HCT116 (cell line): ENCODE results near the gene SLCO6A1. TPM values are rescaled to one million over a fixed set of nuclear protein-coding genes. Genes with fewer than 3 reads are reported as not detected.

Experiments used
- ATAC-seq: fragments of 200-7000 bp; cut with Tn5 transposase; 2 replicates; pipeline ENCODE4 v1.9.1; 2020; ENCODE audit warnings: mild to moderate bottlenecking, moderate library complexity
- BruUV-seq: library from RNA; stranded (reverse); fragments of 400-500 nt; replicated peaks from 2 replicates; lab custom pipeline; 2021; lab: Mats Ljungman, UMichigan
- CTCF ChIA-PET: fragments of 300-600 bp; sonication (Branson Sonifier 250); formaldehyde crosslinking; loops from one replicate; lab custom pipeline; 2021; ENCODE audit warnings: antibody characterized with exemption; lab: Charles Lee
- POLR2A ChIA-PET: fragments of 300-600, 350-600 bp; sonication (Branson Sonifier 250); formaldehyde crosslinking; loops from one replicate; lab custom pipeline; 2021; ENCODE audit warnings: antibody characterized with exemption; lab: Charles Lee
- RAD21 ChIA-PET, 2 experiments: fragments of 300-600 bp; sonication (Branson Sonifier 250); formaldehyde crosslinking; loops; one replicate each; lab custom pipeline; 2023; ENCODE audit warnings: low total read pairs in 2 of 2; ENCODE audit not compliant: uncharacterized antibody in 2 of 2, unreplicated experiment in 2 of 2, low non-redundant PET in 1 of 2; lab: Charles Lee
- DNase-seq: peaks from one replicate; pipeline ENCODE4 v3.0.0-alpha.2; 2010; ENCODE audit warnings: low read depth, low spot score
- H2AFZ ChIP-seq: fragments of 200-600 bp; shearing (Covaris generic), sonication (generic); 2 replicates; pipeline ENCODE4 v1.6.1; 2017; ENCODE audit warnings: low read depth, mixed run types, mixed read lengths, antibody characterized with exemption, low read length; ENCODE audit not compliant: poor library complexity, severe bottlenecking
- H3K27ac ChIP-seq: 2 replicates; pipeline ENCODE4 v1.5.1; 2012; ENCODE audit warnings: low read depth, low read length
- H3K27me3 ChIP-seq: fragments of 200-600 bp; sonication (generic); 2 replicates; pipeline ENCODE4 v1.6.1; 2016; ENCODE audit warnings: mixed run types, low read length, mixed read lengths; ENCODE audit not compliant: insufficient read depth
- H3K36me3 ChIP-seq, 2 experiments: fragments of 200-500 bp in 1 of 2; fragments of 200-600 bp in 1 of 2; sonication (Bioruptor generic) in 1 of 2; sonication (generic) in 1 of 2; 2 replicates each; pipeline versions ENCODE4 v1.5.1 to v1.6.1; 2014 to 2016; ENCODE audit warnings: low read length in 2 of 2, inconsistent platforms in 1 of 2, mixed read lengths in 1 of 2, mixed run types in 1 of 2; ENCODE audit not compliant: insufficient read depth in 2 of 2, control insufficient read depth in 1 of 2
- H3K4me1 ChIP-seq, 2 experiments: fragments of 200-600 bp in 1 of 2; sonication (generic) in 1 of 2; 2 replicates each; pipeline versions ENCODE4 v1.5.1 to v1.6.1; 2012 to 2017; ENCODE audit warnings: low read length in 2 of 2, inconsistent platforms in 1 of 2, mild to moderate bottlenecking in 1 of 2, mixed read lengths in 1 of 2, mixed run types in 1 of 2, moderate library complexity in 1 of 2; ENCODE audit not compliant: insufficient read depth in 2 of 2, control insufficient read depth in 1 of 2
- H3K4me2 ChIP-seq: fragments of 200-600 bp; sonication (generic); 2 replicates; pipeline ENCODE4 v1.6.1; 2017; ENCODE audit warnings: mixed run types, low read length, mixed read lengths
- H3K4me3 ChIP-seq, 2 experiments: fragments of 200-600 bp in 1 of 2; sonication (generic) in 1 of 2; replicated peaks in 1 of 2; 2 replicates each; pipeline ENCODE4 v1.5.1; 2011 to 2016; ENCODE audit warnings: low read length in 2 of 2, control low read depth in 1 of 2, low read depth in 1 of 2, mild to moderate bottlenecking in 1 of 2, mixed read lengths in 1 of 2, mixed run types in 1 of 2
- H3K79me2 ChIP-seq: fragments of 200-600 bp; sonication (generic); 2 replicates; pipeline ENCODE4 v1.6.1; 2017; ENCODE audit warnings: mild to moderate bottlenecking, mixed run types, low read length, moderate library complexity, mixed read lengths; ENCODE audit not compliant: insufficient read depth
- H3K9ac ChIP-seq: fragments of 200-600 bp; sonication (generic); 2 replicates; pipeline ENCODE4 v1.6.1; 2016; ENCODE audit warnings: low read length, mixed read lengths
- H3K9me2 ChIP-seq: fragments of 200-600 bp; sonication (generic), shearing (Covaris generic); 2 replicates; pipeline ENCODE4 v1.6.1; 2017; ENCODE audit warnings: mixed run types, mild to moderate bottlenecking, moderate library complexity; ENCODE audit not compliant: insufficient read depth
- H3K9me3 ChIP-seq, 2 experiments: fragments of 200-500 bp in 1 of 2; fragments of 200-600 bp in 1 of 2; sonication (Bioruptor generic) in 1 of 2; sonication (generic) in 1 of 2; 2 replicates each; pipeline ENCODE4 v1.6.1; 2014 to 2017; ENCODE audit warnings: low read length in 2 of 2, mixed read lengths in 2 of 2, inconsistent platforms in 1 of 2, low read depth in 1 of 2, mild to moderate bottlenecking in 1 of 2, mixed run types in 1 of 2, moderate library complexity in 1 of 2; ENCODE audit not compliant: control insufficient read depth in 1 of 2, insufficient read depth in 1 of 2
- H4K20me1 ChIP-seq: fragments of 200-600 bp; sonication (generic), shearing (Covaris generic); 2 replicates; pipeline ENCODE4 v1.6.1; 2017; ENCODE audit warnings: mixed run types, mild to moderate bottlenecking, moderate library complexity; ENCODE audit not compliant: insufficient read depth
- ATF3 ChIP-seq: IDR thresholded peaks from 2 replicates; pipeline ENCODE4 v1.6.1; 2012
- CBX3 ChIP-seq: IDR thresholded peaks from 2 replicates; pipeline ENCODE4 v1.6.1; 2012; ENCODE audit warnings: low read depth
- CEBPB ChIP-seq: IDR thresholded peaks from 2 replicates; pipeline ENCODE4 v1.6.1; 2012; ENCODE audit warnings: low read depth
- CTCF ChIP-seq, 3 experiments: fragments of 200-600 bp in 1 of 3; sonication (generic) in 1 of 3; IDR thresholded peaks in 2 of 3; conservative IDR thresholded peaks in 1 of 3; 2 replicates each; pipeline ENCODE4 v1.5.1; 2012 to 2017; ENCODE audit warnings: low read depth in 2 of 3, low read length in 2 of 3, antibody characterized with exemption in 1 of 3, borderline replicate concordance in 1 of 3, control low read depth in 1 of 3, mild to moderate bottlenecking in 1 of 3, mixed read lengths in 1 of 3, mixed run types in 1 of 3, moderate library complexity in 1 of 3; ENCODE audit not compliant: insufficient read depth in 1 of 3
- EGR1 ChIP-seq: IDR thresholded peaks from 2 replicates; pipeline ENCODE4 v1.6.1; 2012; ENCODE audit warnings: low read depth
- ELF1 ChIP-seq: IDR thresholded peaks from 2 replicates; pipeline ENCODE4 v1.6.1; 2012; ENCODE audit warnings: low read depth, borderline replicate concordance
- EZH2 ChIP-seq: fragments of 200-600 bp; sonication (generic); IDR thresholded peaks from 2 replicates; pipeline ENCODE4 v1.6.1; 2017; ENCODE audit warnings: antibody characterized with exemption, mixed run types
- EZH2phosphoT487 ChIP-seq: fragments of 200-600 bp; IDR thresholded peaks from 2 replicates; pipeline ENCODE4 v1.6.1; 2018; ENCODE audit warnings: antibody characterized with exemption, borderline replicate concordance
- FOSL1 ChIP-seq: IDR thresholded peaks from 2 replicates; pipeline ENCODE4 v1.6.1; 2012; ENCODE audit warnings: low read depth
- MAX ChIP-seq: IDR thresholded peaks from 2 replicates; pipeline ENCODE4 v1.6.1; 2012
- POLR2A ChIP-seq: IDR thresholded peaks from 2 replicates; pipeline ENCODE4 v1.7.0; 2011; ENCODE audit warnings: borderline replicate concordance; ENCODE audit not compliant: insufficient read depth, insufficient read length; ENCODE audit errors: extremely low read depth
- POLR2AphosphoS5 ChIP-seq: IDR thresholded peaks from 2 replicates; pipeline ENCODE4 v1.6.1; 2011; ENCODE audit warnings: mild to moderate bottlenecking, low read depth, low read length, moderate library complexity
- RAD21 ChIP-seq: IDR thresholded peaks from 2 replicates; pipeline ENCODE4 v1.6.1; 2012; ENCODE audit warnings: low read depth, mild to moderate bottlenecking
- REST ChIP-seq: IDR thresholded peaks from 2 replicates; pipeline ENCODE4 v1.6.1; 2012; ENCODE audit warnings: low read depth
- SIN3A ChIP-seq: IDR thresholded peaks from 2 replicates; pipeline ENCODE4 v1.6.1; 2012; ENCODE audit warnings: low read depth
- SP1 ChIP-seq: IDR thresholded peaks from 2 replicates; pipeline ENCODE4 v1.6.1; 2012; ENCODE audit warnings: low read depth
- YY1 ChIP-seq: IDR thresholded peaks from 2 replicates; pipeline ENCODE4 v1.6.1; 2011; ENCODE audit warnings: low read length, low read depth, moderate library complexity, mild to moderate bottlenecking; ENCODE audit not compliant: insufficient replicate concordance; ENCODE audit errors: extremely low read depth
- ZBTB33 ChIP-seq: IDR thresholded peaks from 2 replicates; pipeline ENCODE4 v1.6.1; 2011; ENCODE audit warnings: mild to moderate bottlenecking, low read length, moderate library complexity; ENCODE audit not compliant: insufficient replicate concordance; ENCODE audit errors: extremely low read depth
- ZFX ChIP-seq: fragments of 450-650 bp; IDR thresholded peaks from 2 replicates; pipeline ENCODE4 v1.6.1; 2017
- intact Hi-C: fragments of 100-400 bp; cut with micrococcal nuclease; formaldehyde crosslinking; loops from 2 replicates; pipeline ENCODE4 v1.10.0; 2022
- total RNA-seq: library from RNA; stranded (reverse); gene quantifications from one replicate; pipeline ENCODE4 v1.2.1, GENCODE V29; 2021; ENCODE audit not compliant: unreplicated experiment

The SLCO6A1 gene
- total RNA-seq, 1 experiment from 2014 or later, result 0.69 TPM

- DNase-seq, result no peak
- no peaks in the 10 kb centered on the region for H3K36me3 ChIP-seq
- H3K79me2 ChIP-seq, result no peaks in the 10 kb centered on the region
- no TSS peak for BruUV-seq
- H2AFZ ChIP-seq, result no peak overlapping the region
- no peaks in the 10 kb centered on the region for H3K27me3 ChIP-seq
- ATAC-seq, result no peak
- POLR2A ChIA-PET, result no interaction called here
- no peak overlapping the region for H3K9ac ChIP-seq
- H4K20me1 ChIP-seq, result no peaks in the 10 kb centered on the region
- intact Hi-C loops, result loop anchor here (5.0 kb wide), 1 partner anchor 99 kb away; no protein-coding TSS in a partner anchor
- no peak overlapping the region for H3K4me3 ChIP-seq
- H3K4me1 ChIP-seq, result no peaks in the 10 kb centered on the region
- H3K27ac ChIP-seq, result no peak overlapping the region
- H3K9me3 ChIP-seq, result no peaks in the 10 kb centered on the region
- CTCF ChIA-PET, result no interaction called here
- no peak overlapping the region for H3K4me2 ChIP-seq
- RAD21 ChIA-PET, result no interaction called here
- TF ChIP-seq FOSL1, result no peak
- TF ChIP-seq CEBPB, result no peak
- TF ChIP-seq ATF3, result no peak
- TF ChIP-seq YY1, result no peak
- no peak for TF ChIP-seq MAX
- TF ChIP-seq RAD21, result no peak
- no peak for TF ChIP-seq CTCF (IDR thresholded peaks at IDR 0.05 in 2 of 3, conservative IDR thresholded peaks at IDR 0.05 in 1 of 3; ENCODE audit: borderline replicate concordance in 1 of 3, insufficient read depth in 1 of 3, low read depth in 2 of 3, low read length in 2 of 3)
- no peak for TF ChIP-seq ELF1
- no peak for TF ChIP-seq SIN3A
- no peak for TF ChIP-seq SP1
- no peak for TF ChIP-seq POLR2AphosphoS5
- TF ChIP-seq EGR1, result no peak
- no peak for TF ChIP-seq REST
- TF ChIP-seq EZH2phosphoT487, result no peak
- no peak for TF ChIP-seq ZFX
- TF ChIP-seq ZBTB33, result no peak
- no peak for TF ChIP-seq POLR2A
- no peak for TF ChIP-seq CBX3
- TF ChIP-seq EZH2, result no peak
- no peaks in the 10 kb centered on the region for H3K9me2 ChIP-seq
These were observed 45.1 kb downstream of the SLCO6A1 start for GRCh38 chr5:102453716-102454115.
